GM18951 (cell line): ENCODE measurements around the gene CDC42BPB.
"Not testable (repeated sequence)": the region's sequence is repeated elsewhere in the genome, so short reads cannot be mapped to it uniquely, and the experiment has no call there.

Experiments used
- POLR2A ChIP-seq: IDR thresholded peaks from 4 replicates; pipeline ENCODE4 v1.6.1; 2011; ENCODE audit warnings: mild to moderate bottlenecking; ENCODE audit not compliant: insufficient read length, insufficient read depth; ENCODE audit errors: extremely low read depth
- in situ Hi-C: fragments of 300-500 bp; cut with MboI; formaldehyde crosslinking; loops from one replicate; pipeline ENCODE4 v1.12.0; 2022; ENCODE audit warnings: low sequenced_read_pairs, mixed read lengths, inconsistent platforms; ENCODE audit not compliant: unreplicated experiment

The CDC42BPB gene

GRCh38 chr14:103061482-103061976 lies 4.2 kb upstream of the CDC42BPB start:
- TF ChIP-seq POLR2A = no peak

DNA sequence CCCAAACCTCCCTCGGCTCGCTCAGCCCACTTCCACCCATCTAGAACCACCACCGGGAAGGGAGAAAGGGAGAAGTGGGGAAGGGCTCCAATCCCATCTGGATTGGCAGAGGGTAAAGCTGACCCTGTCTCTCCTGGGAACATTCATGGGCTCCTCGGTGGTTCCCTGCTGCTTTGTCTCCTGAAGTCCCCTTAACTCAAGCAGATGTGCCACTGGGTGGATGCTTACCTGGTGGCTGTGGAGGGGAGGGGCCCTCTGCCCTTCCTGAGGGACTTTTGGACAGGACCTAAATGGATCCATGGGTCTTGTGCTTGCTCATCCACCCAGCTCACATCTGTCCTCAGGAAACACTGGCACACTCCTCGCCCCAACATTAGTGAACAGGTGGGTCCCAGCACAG lies 2.2 kb upstream of the CDC42BPB start:
- in situ Hi-C loops = no loop called here
- no peak for TF ChIP-seq POLR2A

More at GRCh38 chr14:103061482-103061976, 4.2 kb upstream of the CDC42BPB start:
- in situ Hi-C loops = loop anchor here (10.0 kb wide), 1 partner anchor 367 kb away; no protein-coding TSS in a partner anchor

GRCh38 chr14:103058164-103059055 lies 1.1 kb upstream of the CDC42BPB start:
- in situ Hi-C loops = no loop called here
- TF ChIP-seq POLR2A = no peak

GRCh38 chr14:103057028-103057371 lies 349 bp downstream of the CDC42BPB start:
- TF ChIP-seq POLR2A = no peak
- in situ Hi-C loops = no loop called here

- TF ChIP-seq POLR2A = no peak
- in situ Hi-C loops = no loop called here
Measured at GRCh38 chr14:103056322-103057027, 874 bp downstream of the CDC42BPB start.

DNA sequence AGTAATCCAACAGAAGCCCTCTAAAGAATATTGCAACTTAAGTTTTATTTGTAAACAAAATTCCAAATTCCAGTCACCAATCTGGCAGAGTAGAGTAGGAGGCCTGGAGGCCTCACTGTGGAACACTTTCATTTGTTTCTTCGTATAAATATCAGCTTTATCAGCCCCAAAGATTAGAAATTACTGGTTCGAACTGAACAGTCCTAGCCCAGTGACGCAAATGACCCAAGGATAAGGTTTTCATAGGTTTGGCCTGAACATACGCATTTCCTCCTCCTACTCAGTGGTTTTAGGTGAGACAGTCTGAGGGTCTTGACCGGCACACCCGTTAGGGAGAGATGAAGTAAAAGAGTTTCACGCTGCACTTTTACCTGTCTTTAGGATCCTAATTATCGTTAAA lies 1.7 kb downstream of the CDC42BPB start:
- in situ Hi-C loops = no loop called here
- TF ChIP-seq POLR2A = no peak

DNA sequence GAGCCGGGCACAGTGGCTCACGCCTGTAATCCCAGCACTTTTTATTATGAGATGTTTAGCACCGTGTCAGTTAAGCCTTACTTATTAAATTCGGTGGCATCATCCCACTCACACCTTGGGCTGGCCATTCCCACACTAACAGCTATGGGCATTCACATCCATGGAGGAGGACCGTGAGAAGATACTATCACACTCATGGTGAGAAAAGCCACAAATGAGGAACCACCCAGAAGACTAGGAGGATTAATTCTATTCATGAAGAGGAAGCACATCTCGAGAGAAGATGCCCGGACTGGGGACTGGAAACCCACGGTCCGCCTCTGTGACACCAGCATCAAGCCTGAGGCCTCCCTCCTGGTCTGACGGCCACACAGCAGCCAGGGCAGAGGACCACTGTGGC lies 4.9 kb downstream of the CDC42BPB start:
- TF ChIP-seq POLR2A = no peak
- in situ Hi-C loops = no loop called here

- TF ChIP-seq POLR2A = no peak
Measured at GRCh38 chr14:103050935-103051334, 6.4 kb downstream of the CDC42BPB start.

GRCh38 chr14:103047453-103047852 lies 9.9 kb downstream of the CDC42BPB start:
- in situ Hi-C loops = not testable (repeated sequence)

More at GRCh38 chr14:103050935-103051334, 6.4 kb downstream of the CDC42BPB start:
- in situ Hi-C loops = no loop called here

- TF ChIP-seq POLR2A = no peak
- in situ Hi-C loops = no loop called here
Measured at GRCh38 chr14:103045371-103045869, 11.9 kb downstream of the CDC42BPB start.

DNA sequence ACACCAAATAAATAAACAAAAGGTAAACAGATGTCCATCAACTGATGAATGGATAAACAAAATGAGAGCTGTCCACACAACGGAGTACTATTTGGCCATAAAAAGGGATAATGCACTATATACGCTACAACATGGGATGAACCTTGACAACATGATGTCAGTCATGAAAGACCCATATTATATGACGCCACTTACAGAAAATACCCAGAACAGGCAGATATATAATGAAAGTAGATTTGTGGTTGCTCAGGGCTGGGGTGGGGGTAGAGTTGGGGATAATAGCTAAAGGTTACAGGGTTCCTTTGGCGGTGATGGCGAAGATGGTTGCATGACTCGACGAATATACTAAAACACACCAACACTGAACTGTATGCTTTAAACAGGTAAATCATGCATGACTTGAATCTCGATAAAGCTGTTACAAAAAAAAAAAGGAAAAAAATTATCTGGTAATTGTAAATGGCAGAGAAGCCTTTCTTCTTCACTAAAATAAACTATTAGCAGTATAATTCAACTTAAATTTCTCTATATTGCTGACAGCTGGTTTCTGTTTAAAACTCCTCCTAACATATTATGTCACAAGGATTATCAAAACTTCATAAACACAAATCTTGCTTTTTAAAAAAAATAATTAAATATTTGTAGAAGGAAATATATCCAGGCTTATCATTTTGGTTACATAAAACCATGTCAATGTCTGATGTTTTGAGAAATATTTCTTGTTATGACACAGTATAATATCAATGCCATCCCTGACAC lies 13.9 kb downstream of the CDC42BPB start:
- no peak for TF ChIP-seq POLR2A
- in situ Hi-C loops = no loop called here

GRCh38 chr14:103041464-103041863 lies 15.9 kb downstream of the CDC42BPB start:
- TF ChIP-seq POLR2A = no peak
- in situ Hi-C loops = no loop called here

DNA sequence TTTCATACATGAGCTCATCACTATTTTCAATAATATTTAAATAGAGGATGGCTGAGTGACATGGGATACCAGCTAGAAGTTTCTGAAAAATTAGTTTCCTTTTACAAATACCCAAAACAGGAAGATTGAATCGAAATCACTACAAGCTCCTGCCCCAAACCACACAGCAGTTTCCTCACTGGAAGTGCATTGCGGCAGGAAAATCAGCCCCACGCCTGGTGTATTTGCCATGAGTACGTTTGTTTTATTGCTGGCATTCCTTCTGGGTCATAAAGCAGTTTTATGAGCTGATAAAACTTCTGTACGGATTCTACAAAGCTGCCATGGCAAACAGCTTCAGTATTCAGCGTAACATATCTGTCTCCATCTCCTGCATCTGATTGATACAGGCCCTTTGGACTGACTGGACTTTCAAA lies 23.7 kb downstream of the CDC42BPB start:
- no peak for TF ChIP-seq POLR2A
- in situ Hi-C loops = no loop called here
